ENCODE results near the gene VPS8. TPM values are rescaled to one million over a fixed set of nuclear protein-coding genes. Genes with fewer than 3 reads are reported as not detected.

VPS8 gene
- total and polyA plus RNA-seq, 2 of the 13 experiments (the other 11 are each of a cell fraction or from before 2014, with no cell fraction given): 14.2 to 35.1 TPM

DNA sequence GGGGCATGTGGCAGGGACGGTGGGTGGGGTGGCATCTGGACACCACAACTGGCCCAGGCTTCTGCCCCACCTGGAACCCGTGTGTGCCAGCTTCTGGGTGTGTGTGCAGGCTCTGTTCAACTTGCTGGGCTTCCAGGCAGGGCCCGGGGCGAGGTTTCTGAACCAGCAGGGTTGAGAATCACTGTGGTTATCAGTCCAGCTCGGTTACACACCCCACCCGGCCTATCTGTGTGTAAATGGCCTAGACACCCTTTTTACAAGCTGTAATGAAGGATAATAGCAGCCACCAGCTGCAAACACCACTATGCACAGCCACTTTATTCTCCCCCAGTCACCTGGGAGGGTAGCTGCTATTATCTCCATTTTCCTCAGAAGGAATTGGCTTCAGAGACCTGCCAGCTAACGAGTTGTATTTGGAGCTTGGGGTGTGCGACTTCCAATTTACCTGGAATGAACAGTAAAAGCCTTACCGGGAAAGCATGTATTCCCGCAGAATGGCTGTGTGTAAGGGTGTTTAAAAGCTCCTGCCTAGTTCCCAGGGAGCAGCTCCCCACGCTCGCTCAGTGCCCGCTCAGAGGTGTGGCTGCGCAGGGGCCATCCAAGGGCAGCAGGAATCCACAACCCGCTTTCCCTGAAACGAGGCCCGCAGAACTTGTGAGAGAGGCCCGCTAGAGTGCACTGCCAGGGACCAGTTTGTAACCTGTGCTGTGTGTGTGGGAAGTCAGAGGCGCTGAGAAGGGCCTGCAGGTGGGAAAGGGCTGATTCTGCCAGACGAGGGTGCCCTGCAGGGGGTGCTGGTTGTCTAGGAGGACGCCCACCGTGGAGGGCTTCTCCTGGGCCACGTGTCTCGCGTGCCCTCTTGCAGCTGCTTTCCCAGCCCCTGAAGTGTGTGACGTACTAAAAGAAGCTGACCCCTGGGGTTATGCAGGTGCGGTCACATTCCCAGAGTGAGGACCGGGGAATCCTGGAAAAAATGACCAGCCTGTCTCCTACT lies 257.4 kb downstream of the VPS8 start:
- H4K20me1 ChIP-seq (ENCODE audit: insufficient read depth, low read length): no peaks in the 10 kb centered on the region
- WGBS (ENCODE audit: low lambda C conversion rate): 74% methylated on average over 18 of the region's 28 CpGs
- DNase-seq (ENCODE audit: low spot score) (peak; percentile 31), ATAC-seq (peak; percentile 76), FAIRE-seq (no peak)
- ChIA-PET POLR2A (no interaction called here), CTCF (ENCODE audit: low intra/inter-chr PET ratio, low total read pairs) (interaction anchor here (4.4 kb wide), 1 partner anchor 107 kb away, joined by 38 read pairs; no protein-coding TSS in a partner anchor)
- peak overlapping the region; percentile 64 for H3K4me2 ChIP-seq (ENCODE audit: low read depth, low read length)
- intact Hi-C loops (cut with micrococcal nuclease; ENCODE audit: unreplicated experiment) (loop anchor here (1.0 to 2.0 kb wide), 3 partner anchors 33 to 195 kb away; no protein-coding TSS in a partner anchor), in situ Hi-C loops (cut with HindIII; ENCODE audit: extremely low pct_ligation_motif_present, low pct_unique_long_range_greater_than_20kb) (loop anchor here (5.0 kb wide), 1 partner anchor 108 kb away; no protein-coding TSS in a partner anchor)
- H3K27me3 ChIP-seq (ENCODE audit: control insufficient read depth in 1 of 2, insufficient read depth in 2 of 2, low read length in 2 of 2): peaks cover 0 to 1% of the 10 kb centered on the region in 2 experiments; a peak in 1 of 5 replicates
- no peak overlapping the region for H3K27ac ChIP-seq (ENCODE audit: extremely low read length, insufficient read depth, low read length)
- H3K9ac ChIP-seq (ENCODE audit: insufficient read depth, low read depth, low read length): no peak overlapping the region
- H3K4me3 ChIP-seq (replicated peaks in 1 of 3; ENCODE audit: insufficient read depth in 1 of 3, low read depth in 2 of 3, low read length in 3 of 3): peak overlapping the region in 1 of 3 experiments; percentile 42; a peak in 1 of 6 replicates
- H2AFZ ChIP-seq (ENCODE audit: low read length): peak overlapping the region; percentile 72
- peaks cover 26% of the 10 kb centered on the region for H3K4me1 ChIP-seq (ENCODE audit: insufficient read depth, low read length)
- no peaks in the 10 kb centered on the region for H3K79me2 ChIP-seq (ENCODE audit: insufficient read depth, low read length)
- no TSS peak for BruUV-seq (replicated peaks)
- H3K36me3 ChIP-seq (replicated peaks in 1 of 2; ENCODE audit: control insufficient read depth in 1 of 2, insufficient read depth in 2 of 2, low read length in 2 of 2): no peaks in the 10 kb centered on the region
- no peaks in the 10 kb centered on the region for H3K9me3 ChIP-seq (ENCODE audit: low read length)
- TF ChIP-seq SMYD3 (CRISPR knock-in tag; IDR thresholded peaks at IDR 0.05) (no peak), SP140L (CRISPR knock-in tag; IDR thresholded peaks at IDR 0.05; ENCODE audit: borderline replicate concordance) (no peak), ATF7 (IDR thresholded peaks at IDR 0.05) (no peak), ATF7 (CRISPR knock-in tag; IDR thresholded peaks at IDR 0.05) (0 out of 2 replicates have a peak, but pooled peaks have one; percentile 47), SOX5 (CRISPR knock-in tag; IDR thresholded peaks at IDR 0.05; ENCODE audit: borderline replicate concordance) (no peak), ZNF292 (CRISPR knock-in tag; IDR thresholded peaks at IDR 0.05; ENCODE audit: borderline replicate concordance, low read depth) (no peak), ZNF468 (CRISPR knock-in tag; IDR thresholded peaks at IDR 0.05) (no peak), HOXA7 (CRISPR knock-in tag; IDR thresholded peaks at IDR 0.05) (no peak), ARNT2 (CRISPR knock-in tag; IDR thresholded peaks at IDR 0.05; ENCODE audit: low read depth) (no peak), ZMYM4 (CRISPR knock-in tag; IDR thresholded peaks at IDR 0.05) (peak; percentile 43; the same call in 1 of the 2 replicates)
- TF ChIP-seq, protein P1, sequence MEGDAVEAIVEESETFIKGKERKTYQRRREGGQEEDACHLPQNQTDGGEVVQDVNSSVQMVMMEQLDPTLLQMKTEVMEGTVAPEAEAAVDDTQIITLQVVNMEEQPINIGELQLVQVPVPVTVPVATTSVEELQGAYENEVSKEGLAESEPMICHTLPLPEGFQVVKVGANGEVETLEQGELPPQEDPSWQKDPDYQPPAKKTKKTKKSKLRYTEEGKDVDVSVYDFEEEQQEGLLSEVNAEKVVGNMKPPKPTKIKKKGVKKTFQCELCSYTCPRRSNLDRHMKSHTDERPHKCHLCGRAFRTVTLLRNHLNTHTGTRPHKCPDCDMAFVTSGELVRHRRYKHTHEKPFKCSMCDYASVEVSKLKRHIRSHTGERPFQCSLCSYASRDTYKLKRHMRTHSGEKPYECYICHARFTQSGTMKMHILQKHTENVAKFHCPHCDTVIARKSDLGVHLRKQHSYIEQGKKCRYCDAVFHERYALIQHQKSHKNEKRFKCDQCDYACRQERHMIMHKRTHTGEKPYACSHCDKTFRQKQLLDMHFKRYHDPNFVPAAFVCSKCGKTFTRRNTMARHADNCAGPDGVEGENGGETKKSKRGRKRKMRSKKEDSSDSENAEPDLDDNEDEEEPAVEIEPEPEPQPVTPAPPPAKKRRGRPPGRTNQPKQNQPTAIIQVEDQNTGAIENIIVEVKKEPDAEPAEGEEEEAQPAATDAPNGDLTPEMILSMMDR (CRISPR knock-in tag; IDR thresholded peaks at IDR 0.05): peak; percentile 77
- TF ChIP-seq, protein P2, sequence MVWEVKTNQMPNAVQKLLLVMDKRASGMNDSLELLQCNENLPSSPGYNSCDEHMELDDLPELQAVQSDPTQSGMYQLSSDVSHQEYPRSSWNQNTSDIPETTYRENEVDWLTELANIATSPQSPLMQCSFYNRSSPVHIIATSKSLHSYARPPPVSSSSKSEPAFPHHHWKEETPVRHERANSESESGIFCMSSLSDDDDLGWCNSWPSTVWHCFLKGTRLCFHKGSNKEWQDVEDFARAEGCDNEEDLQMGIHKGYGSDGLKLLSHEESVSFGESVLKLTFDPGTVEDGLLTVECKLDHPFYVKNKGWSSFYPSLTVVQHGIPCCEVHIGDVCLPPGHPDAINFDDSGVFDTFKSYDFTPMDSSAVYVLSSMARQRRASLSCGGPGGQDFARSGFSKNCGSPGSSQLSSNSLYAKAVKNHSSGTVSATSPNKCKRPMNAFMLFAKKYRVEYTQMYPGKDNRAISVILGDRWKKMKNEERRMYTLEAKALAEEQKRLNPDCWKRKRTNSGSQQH (CRISPR knock-in tag; IDR thresholded peaks at IDR 0.05; ENCODE audit: low read depth): no peak
- TF ChIP-seq, protein P3, sequence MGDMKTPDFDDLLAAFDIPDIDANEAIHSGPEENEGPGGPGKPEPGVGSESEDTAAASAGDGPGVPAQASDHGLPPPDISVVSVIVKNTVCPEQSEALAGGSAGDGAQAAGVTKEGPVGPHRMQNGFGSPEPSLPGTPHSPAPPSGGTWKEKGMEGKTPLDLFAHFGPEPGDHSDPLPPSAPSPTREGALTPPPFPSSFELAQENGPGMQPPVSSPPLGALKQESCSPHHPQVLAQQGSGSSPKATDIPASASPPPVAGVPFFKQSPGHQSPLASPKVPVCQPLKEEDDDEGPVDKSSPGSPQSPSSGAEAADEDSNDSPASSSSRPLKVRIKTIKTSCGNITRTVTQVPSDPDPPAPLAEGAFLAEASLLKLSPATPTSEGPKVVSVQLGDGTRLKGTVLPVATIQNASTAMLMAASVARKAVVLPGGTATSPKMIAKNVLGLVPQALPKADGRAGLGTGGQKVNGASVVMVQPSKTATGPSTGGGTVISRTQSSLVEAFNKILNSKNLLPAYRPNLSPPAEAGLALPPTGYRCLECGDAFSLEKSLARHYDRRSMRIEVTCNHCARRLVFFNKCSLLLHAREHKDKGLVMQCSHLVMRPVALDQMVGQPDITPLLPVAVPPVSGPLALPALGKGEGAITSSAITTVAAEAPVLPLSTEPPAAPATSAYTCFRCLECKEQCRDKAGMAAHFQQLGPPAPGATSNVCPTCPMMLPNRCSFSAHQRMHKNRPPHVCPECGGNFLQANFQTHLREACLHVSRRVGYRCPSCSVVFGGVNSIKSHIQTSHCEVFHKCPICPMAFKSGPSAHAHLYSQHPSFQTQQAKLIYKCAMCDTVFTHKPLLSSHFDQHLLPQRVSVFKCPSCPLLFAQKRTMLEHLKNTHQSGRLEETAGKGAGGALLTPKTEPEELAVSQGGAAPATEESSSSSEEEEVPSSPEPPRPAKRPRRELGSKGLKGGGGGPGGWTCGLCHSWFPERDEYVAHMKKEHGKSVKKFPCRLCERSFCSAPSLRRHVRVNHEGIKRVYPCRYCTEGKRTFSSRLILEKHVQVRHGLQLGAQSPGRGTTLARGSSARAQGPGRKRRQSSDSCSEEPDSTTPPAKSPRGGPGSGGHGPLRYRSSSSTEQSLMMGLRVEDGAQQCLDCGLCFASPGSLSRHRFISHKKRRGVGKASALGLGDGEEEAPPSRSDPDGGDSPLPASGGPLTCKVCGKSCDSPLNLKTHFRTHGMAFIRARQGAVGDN (CRISPR knock-in tag; IDR thresholded peaks at IDR 0.05): peak; percentile 69

Measured in HepG2 (cell line).